Measurements from ENCODE around the gene CMSS1.

CMSS1 gene

DNA sequence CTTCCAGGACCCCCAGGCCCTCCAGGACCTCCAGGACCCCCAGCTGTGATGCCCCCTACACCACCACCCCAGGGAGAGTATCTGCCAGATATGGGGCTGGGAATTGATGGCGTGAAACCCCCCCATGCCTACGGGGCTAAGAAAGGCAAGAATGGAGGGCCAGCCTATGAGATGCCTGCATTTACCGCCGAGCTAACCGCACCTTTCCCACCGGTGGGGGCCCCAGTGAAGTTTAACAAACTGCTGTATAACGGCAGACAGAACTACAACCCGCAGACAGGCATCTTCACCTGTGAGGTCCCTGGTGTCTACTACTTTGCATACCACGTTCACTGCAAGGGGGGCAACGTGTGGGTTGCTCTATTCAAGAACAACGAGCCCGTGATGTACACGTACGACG lies 22.1 kb upstream of the CMSS1 start:
- Histone ChIP-seq H3K4me1 (ENCODE audit: insufficient read depth, low read length) (no peaks in the 10 kb centered on the region), H3K9me3 (ENCODE audit: control insufficient read depth, insufficient read depth, low read length) (no peaks in the 10 kb centered on the region), H3K9ac (ENCODE audit: low read depth, low read length) (no peak overlapping the region), H3K36me3 (ENCODE audit: insufficient read depth, low read length) (no peaks in the 10 kb centered on the region)

GRCh38 chr3:99799422-99799821 lies 18.2 kb upstream of the CMSS1 start:
- no peaks in the 10 kb centered on the region for H3K4me1 ChIP-seq (ENCODE audit: insufficient read depth, low read length)
- no peaks in the 10 kb centered on the region for H3K36me3 ChIP-seq (ENCODE audit: insufficient read depth, low read length)
- H3K9ac ChIP-seq (ENCODE audit: low read depth, low read length) = no peak overlapping the region
- H3K9me3 ChIP-seq (ENCODE audit: control insufficient read depth, insufficient read depth, low read length) = peaks cover 2% of the 10 kb centered on the region; the same call in 1 of the 2 replicates

GRCh38 chr3:99803297-99803696 lies 14.4 kb upstream of the CMSS1 start:
- H3K4me1 ChIP-seq (ENCODE audit: insufficient read depth, low read length) = no peaks in the 10 kb centered on the region
- no peaks in the 10 kb centered on the region for H3K36me3 ChIP-seq (ENCODE audit: insufficient read depth, low read length)
- H3K9me3 ChIP-seq (ENCODE audit: control insufficient read depth, insufficient read depth, low read length) = peaks cover 15% of the 10 kb centered on the region
- no peak overlapping the region for H3K9ac ChIP-seq (ENCODE audit: low read depth, low read length)

DNA sequence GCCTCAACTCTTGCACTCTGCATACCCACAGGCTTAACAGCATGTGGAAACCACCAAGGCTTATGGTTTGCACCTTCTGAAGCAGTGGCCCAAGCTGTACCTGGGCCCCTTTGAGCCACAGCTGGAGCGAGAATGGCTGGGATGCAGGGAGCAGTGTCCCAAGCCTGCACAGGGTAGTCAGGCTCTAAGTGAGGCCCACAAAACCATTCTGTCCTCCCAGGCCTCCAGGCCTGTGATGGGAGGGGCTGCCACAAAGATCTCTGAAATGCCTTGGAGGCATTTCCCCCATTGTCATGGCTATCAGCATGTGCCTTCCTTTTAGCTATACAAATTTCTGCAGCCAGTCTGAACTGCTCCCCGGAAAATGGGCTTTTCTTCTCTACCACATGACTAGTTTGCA lies 12.5 kb upstream of the CMSS1 start:
- Histone ChIP-seq H3K9ac (ENCODE audit: low read depth, low read length) (no peak overlapping the region), H3K9me3 (ENCODE audit: control insufficient read depth, insufficient read depth, low read length) (peaks cover 15% of the 10 kb centered on the region), H3K4me1 (ENCODE audit: insufficient read depth, low read length) (no peaks in the 10 kb centered on the region), H3K36me3 (ENCODE audit: insufficient read depth, low read length) (no peaks in the 10 kb centered on the region)

DNA sequence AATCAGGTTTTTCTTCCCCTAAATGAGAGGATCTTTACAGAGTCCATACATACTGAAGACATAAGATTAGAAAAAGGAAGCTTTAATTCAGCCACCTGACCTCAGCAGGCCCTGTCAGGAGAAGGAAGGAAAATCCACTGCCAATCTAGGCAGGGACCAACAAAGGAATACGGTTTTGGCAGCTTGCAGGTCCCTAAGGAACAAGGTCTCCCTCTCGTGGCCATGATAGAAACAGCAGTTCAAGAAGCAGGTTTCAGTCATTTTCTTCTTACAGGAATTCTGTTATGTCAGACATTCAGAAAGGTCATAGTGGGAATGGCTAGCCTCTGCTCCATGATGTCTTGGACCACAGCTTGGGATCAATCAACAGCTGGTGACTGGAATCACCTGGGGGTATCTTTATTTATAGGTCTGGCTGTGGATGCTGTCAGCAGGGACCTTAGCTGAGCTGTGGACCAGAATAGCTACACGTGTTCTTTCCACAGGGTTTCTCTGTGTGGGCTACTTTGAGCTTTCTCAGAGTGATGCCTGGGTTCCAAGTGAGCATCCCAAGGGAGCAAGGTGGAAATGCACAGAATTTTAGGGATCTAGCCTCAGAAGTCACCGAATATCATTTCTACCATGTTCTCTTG lies 9.4 kb upstream of the CMSS1 start:
- no peaks in the 10 kb centered on the region for H3K36me3 ChIP-seq (ENCODE audit: insufficient read depth, low read length)
- no peak overlapping the region for H3K9ac ChIP-seq (ENCODE audit: low read depth, low read length)
- peaks cover 15% of the 10 kb centered on the region for H3K9me3 ChIP-seq (ENCODE audit: control insufficient read depth, insufficient read depth, low read length)
- no peaks in the 10 kb centered on the region for H3K4me1 ChIP-seq (ENCODE audit: insufficient read depth, low read length)

GRCh38 chr3:99809565-99809964 lies 8.1 kb upstream of the CMSS1 start:
- Histone ChIP-seq H3K36me3 (ENCODE audit: insufficient read depth, low read length) (no peaks in the 10 kb centered on the region), H3K9me3 (ENCODE audit: control insufficient read depth, insufficient read depth, low read length) (peaks cover 12% of the 10 kb centered on the region), H3K4me1 (ENCODE audit: insufficient read depth, low read length) (no peaks in the 10 kb centered on the region), H3K9ac (ENCODE audit: low read depth, low read length) (no peak overlapping the region)

GRCh38 chr3:99810403-99810802 lies 7.3 kb upstream of the CMSS1 start:
- Histone ChIP-seq H3K36me3 (ENCODE audit: insufficient read depth, low read length) (no peaks in the 10 kb centered on the region; the same call in 1 of the 2 replicates), H3K4me1 (ENCODE audit: insufficient read depth, low read length) (no peaks in the 10 kb centered on the region), H3K9ac (ENCODE audit: low read depth, low read length) (no peak overlapping the region), H3K9me3 (ENCODE audit: control insufficient read depth, insufficient read depth, low read length) (peaks cover 6% of the 10 kb centered on the region; the same call in 1 of the 2 replicates)

DNA sequence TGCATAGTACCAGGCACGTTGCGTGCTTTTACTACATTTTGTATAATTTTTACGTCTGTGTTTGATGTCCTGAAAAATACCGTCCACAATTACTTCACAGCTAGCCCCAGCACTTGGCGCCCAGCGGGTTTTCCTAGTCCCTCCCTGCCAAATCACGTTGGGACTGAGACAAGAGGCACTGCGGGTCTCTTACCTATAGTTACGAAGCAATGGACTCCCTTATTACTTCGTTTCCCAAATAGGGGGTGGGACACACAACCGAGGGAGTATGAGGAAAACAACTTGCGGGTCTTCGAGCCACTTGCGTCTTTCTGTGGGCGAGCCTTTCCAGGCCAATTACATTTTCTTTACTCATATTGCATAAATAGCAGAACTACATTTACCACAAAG lies 620 bp upstream of the CMSS1 start:
- Histone ChIP-seq H3K36me3 (ENCODE audit: insufficient read depth, low read length) (no peaks in the 10 kb centered on the region; the same call in 1 of the 2 replicates), H3K4me1 (ENCODE audit: insufficient read depth, low read length) (no peaks in the 10 kb centered on the region), H3K9me3 (ENCODE audit: control insufficient read depth, insufficient read depth, low read length) (no peaks in the 10 kb centered on the region), H3K9ac (ENCODE audit: low read depth, low read length) (peak overlapping the region; percentile 94)

DNA sequence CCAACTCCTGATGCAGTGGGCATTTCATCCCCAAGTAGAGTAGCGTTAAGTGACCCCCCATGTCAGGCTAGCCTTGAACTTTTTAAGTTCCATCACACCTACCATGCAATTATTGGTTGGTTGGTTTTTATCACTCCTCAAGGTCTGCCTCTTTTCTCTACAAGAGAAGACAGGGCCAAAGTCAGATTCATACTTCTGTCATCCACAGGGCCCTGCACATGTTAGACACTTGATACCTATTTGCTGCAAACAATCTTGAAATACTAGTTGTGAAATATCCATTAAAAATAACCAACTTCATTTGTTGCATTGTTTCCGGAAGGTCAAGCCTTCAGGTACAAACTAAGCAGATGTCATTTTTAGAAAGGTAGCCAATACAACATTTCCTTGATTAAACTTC lies 1.2 kb downstream of the CMSS1 start:
- Histone ChIP-seq H3K36me3 (ENCODE audit: insufficient read depth, low read length) (no peaks in the 10 kb centered on the region; the same call in 1 of the 2 replicates), H3K9me3 (ENCODE audit: control insufficient read depth, insufficient read depth, low read length) (no peaks in the 10 kb centered on the region), H3K9ac (ENCODE audit: low read depth, low read length) (peak overlapping the region; percentile 94; the same call in 1 of the 2 replicates), H3K4me1 (ENCODE audit: insufficient read depth, low read length) (no peaks in the 10 kb centered on the region)

DNA sequence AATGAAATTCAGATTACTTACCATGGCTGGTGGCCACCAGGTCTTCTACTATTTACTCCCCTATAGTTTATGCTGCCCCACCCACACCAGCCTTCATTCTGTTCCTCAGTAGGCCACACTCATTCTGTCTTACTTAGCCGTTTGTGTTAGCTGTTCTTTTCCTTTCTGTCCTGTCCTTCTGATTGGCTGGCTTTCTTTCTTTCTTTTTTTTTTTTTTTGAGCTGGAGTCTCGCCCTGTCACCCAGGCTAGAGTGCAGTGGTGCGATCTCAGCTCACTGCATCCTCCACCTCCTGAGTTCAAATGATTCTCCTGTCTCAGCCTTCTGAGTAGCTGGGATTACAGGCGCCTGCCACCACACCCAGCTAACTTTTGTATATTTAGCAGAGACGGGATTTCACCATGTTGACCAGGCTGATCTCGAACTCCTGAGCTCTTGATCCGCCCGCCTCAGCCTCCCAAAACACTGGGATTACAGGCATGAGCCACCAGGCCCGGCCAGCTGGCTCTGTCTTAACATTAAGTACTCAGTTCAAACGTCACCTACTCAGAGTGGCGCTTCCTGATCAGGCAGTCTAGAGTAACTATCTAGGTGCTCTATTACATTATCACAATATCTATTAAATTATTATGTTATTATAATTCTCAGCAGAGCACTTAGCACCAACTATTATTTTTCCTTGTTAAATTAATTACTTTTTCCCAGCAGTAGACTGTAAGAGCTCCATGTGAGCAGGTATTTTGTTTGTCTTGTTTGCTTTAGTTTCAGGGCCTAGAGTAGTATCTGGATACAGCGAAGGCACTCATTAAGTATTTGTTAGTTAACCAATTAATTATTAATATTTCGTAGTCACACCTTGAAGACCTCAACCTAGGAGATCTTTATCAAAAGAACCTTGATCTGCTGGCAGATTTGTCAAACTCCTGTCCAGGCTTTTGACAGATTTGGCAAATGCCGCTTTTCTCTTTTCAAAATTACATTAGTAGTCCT lies 6.4 kb downstream of the CMSS1 start:
- Histone ChIP-seq H3K4me1 (ENCODE audit: insufficient read depth, low read length) (peaks cover 6% of the 10 kb centered on the region), H3K9ac (ENCODE audit: low read depth, low read length) (no peak overlapping the region), H3K9me3 (ENCODE audit: control insufficient read depth, insufficient read depth, low read length) (no peaks in the 10 kb centered on the region), H3K36me3 (ENCODE audit: insufficient read depth, low read length) (no peaks in the 10 kb centered on the region)

GRCh38 chr3:99825004-99825640 lies 7.5 kb downstream of the CMSS1 start:
- Histone ChIP-seq H3K36me3 (ENCODE audit: insufficient read depth, low read length) (no peaks in the 10 kb centered on the region), H3K9ac (ENCODE audit: low read depth, low read length) (no peak overlapping the region), H3K9me3 (ENCODE audit: control insufficient read depth, insufficient read depth, low read length) (no peaks in the 10 kb centered on the region)

DNA sequence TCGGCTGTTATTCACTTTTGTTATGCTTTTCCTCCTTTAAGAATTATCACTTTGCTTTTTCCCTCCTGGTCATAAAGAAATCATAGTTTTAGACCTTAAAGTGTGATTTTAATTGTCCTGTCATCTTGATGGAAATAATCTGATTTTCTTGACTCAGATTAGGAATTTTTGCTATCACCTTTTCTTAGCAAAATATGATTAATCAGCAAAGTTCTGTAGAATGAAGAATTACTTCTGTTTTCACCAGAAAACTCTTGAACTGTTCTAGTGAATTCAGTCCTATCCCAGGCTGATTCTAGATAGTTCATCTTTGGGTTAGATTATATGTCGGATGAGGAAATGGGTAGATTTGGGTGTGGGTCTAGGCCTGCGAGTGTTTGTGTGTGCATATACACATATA lies 12.2 kb downstream of the CMSS1 start:
- H3K9me3 ChIP-seq (ENCODE audit: control insufficient read depth, insufficient read depth, low read length) = no peaks in the 10 kb centered on the region

More at GRCh38 chr3:99825004-99825640, 7.5 kb downstream of the CMSS1 start:
- peaks cover 6% of the 10 kb centered on the region for H3K4me1 ChIP-seq (ENCODE audit: insufficient read depth, low read length)

GRCh38 chr3:99833617-99834205 lies 16.0 kb downstream of the CMSS1 start:
- no peak overlapping the region for H3K9ac ChIP-seq (ENCODE audit: low read depth, low read length)
- H3K36me3 ChIP-seq (ENCODE audit: insufficient read depth, low read length) = no peaks in the 10 kb centered on the region
- no peaks in the 10 kb centered on the region for H3K9me3 ChIP-seq (ENCODE audit: control insufficient read depth, insufficient read depth, low read length)
- H3K4me1 ChIP-seq (ENCODE audit: insufficient read depth, low read length) = no peaks in the 10 kb centered on the region; the same call in 1 of the 2 replicates

More for the DNA sequence above, 12.2 kb downstream of the CMSS1 start:
- Histone ChIP-seq H3K36me3 (ENCODE audit: insufficient read depth, low read length) (no peaks in the 10 kb centered on the region), H3K9ac (ENCODE audit: low read depth, low read length) (no peak overlapping the region), H3K4me1 (ENCODE audit: insufficient read depth, low read length) (peaks cover 6% of the 10 kb centered on the region)

All from ES-I3 (cell line).